ENCODE measurements around the gene KAT7. TPM values are rescaled to one million over a fixed set of nuclear protein-coding genes. Genes with fewer than 3 reads are reported as not detected.
"Not testable (repeated sequence)": the region's sequence is repeated elsewhere in the genome, so short reads cannot be mapped to it uniquely, and the experiment has no call there.

The KAT7 gene
- total RNA-seq, 1 donor from 2014 or later = 95.0 TPM

- Mint-ChIP-seq H3K4me1 (no peaks in the 10 kb centered on the region), H3K9me3 (no peaks in the 10 kb centered on the region), H3K27ac (no peak overlapping the region), H3K4me3 (no peak overlapping the region), H3K27me3 (no peaks in the 10 kb centered on the region), H3K36me3 (ENCODE audit: low read depth) (peaks cover 86% of the 10 kb centered on the region)
- ATAC-seq (ENCODE audit: low read depth) = no peak
- CTCF ChIA-PET = interaction anchor here (0.7 kb wide), 1 partner anchor 1556 kb away, joined by 3 read pairs; no protein-coding TSS in a partner anchor
- no peak for DNase-seq
- no peak for TF ChIP-seq CTCF (IDR thresholded peaks at IDR 0.05)
- intact Hi-C loops (cut with micrococcal nuclease) = no loop called here
- POLR2A ChIA-PET = no interaction called here
Measured at GRCh38 chr17:49821916-49822315, 33.4 kb downstream of the KAT7 start.

DNA sequence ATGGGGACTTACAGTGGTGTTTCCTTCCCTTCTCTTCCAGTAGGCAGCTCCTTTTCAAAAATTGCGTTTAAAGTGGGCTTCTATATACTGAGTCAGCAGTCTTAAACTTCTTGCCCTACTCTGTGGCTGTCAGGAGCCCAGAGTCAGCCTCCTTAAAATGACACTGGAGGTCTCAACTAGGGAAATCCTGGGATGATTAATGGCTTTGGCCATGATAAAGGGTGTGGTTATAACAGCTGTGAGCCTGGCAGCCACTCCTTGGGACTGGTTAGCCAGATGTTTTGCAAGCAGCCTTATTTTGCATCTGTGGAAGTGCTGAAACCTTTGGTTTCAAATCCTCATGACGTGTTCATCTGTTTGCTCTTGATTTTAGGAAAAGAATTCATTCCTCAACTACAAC is 34.3 kb downstream of the KAT7 start:
- CTCF ChIA-PET = no interaction called here
- DNase-seq (no peak), ATAC-seq (ENCODE audit: low read depth) (no peak)
- Mint-ChIP-seq H3K36me3 (ENCODE audit: low read depth) (peaks cover 86% of the 10 kb centered on the region), H3K27ac (no peak overlapping the region), H3K9me3 (no peaks in the 10 kb centered on the region), H3K27me3 (no peaks in the 10 kb centered on the region), H3K4me3 (no peak overlapping the region), H3K4me1 (no peaks in the 10 kb centered on the region)
- no peak for TF ChIP-seq CTCF (IDR thresholded peaks at IDR 0.05)
- intact Hi-C loops (cut with micrococcal nuclease) = no loop called here
- POLR2A ChIA-PET = no interaction called here

- Mint-ChIP-seq H3K4me3 (no peak overlapping the region), H3K27me3 (no peaks in the 10 kb centered on the region), H3K9me3 (no peaks in the 10 kb centered on the region), H3K27ac (no peak overlapping the region), H3K4me1 (no peaks in the 10 kb centered on the region), H3K36me3 (ENCODE audit: low read depth) (peaks cover 86% of the 10 kb centered on the region)
- DNase-seq (no peak), ATAC-seq (ENCODE audit: low read depth) (no peak)
- POLR2A ChIA-PET = no interaction called here
- intact Hi-C loops (cut with micrococcal nuclease) = no loop called here
- CTCF ChIA-PET = interaction anchor here (1.6 kb wide), 1 partner anchor 173 kb away, joined by 4 read pairs; no protein-coding TSS in a partner anchor
- TF ChIP-seq CTCF (IDR thresholded peaks at IDR 0.05) = no peak
Measured at GRCh38 chr17:49823614-49824013, 35.1 kb downstream of the KAT7 start.

DNA sequence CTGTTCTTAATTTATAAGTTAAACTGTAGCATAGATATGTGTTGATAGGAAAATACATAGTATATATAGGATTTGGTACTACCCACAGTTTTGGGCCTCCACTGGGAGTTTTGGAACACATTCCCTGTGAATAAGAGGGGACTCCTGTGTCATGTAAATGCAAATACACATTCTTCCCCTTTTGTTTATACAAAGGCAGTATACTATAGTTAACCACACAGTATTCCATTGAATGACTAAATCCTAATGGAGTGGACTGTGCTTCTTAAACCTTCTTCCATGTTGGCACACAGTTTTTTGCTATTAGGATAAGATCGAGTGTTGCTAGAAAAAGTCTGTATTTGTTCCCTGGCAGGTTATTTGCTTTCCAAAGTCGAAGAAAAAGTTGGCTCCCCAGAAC is 37.2 kb downstream of the KAT7 start:
- no peak for ATAC-seq (ENCODE audit: low read depth)
- TF ChIP-seq CTCF (IDR thresholded peaks at IDR 0.05) = no peak
- H3K9me3 Mint-ChIP-seq = no peaks in the 10 kb centered on the region
- ChIA-PET POLR2A (no interaction called here), CTCF (no interaction called here)
- peaks cover 88% of the 10 kb centered on the region for H3K36me3 Mint-ChIP-seq (ENCODE audit: low read depth)
- no peak overlapping the region for H3K27ac Mint-ChIP-seq
- H3K27me3 Mint-ChIP-seq = no peaks in the 10 kb centered on the region
- no peak overlapping the region for H3K4me3 Mint-ChIP-seq
- intact Hi-C loops (cut with micrococcal nuclease) = no loop called here
- no peak for DNase-seq
- H3K4me1 Mint-ChIP-seq = no peaks in the 10 kb centered on the region

DNA sequence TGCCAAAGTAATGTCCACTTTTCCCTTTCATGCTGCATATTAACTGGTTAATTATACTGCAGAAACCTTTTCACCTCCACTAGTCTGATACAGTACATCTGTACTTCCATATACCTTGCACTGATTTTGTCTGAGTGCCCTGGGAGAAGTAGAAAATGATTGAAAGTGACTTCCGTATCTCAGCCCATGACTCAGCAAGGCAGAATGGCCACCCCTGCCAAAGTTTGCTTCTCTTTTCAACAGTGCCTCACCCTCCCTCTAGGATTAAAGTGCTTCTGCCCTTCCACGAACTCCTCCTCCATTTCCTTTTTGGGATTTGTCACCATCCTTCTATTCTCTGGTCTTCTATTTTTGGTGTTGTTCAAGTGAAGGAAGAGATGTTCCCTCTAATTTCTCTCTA is 39.8 kb downstream of the KAT7 start:
- H3K27ac Mint-ChIP-seq; CTCF ChIA-PET; H3K9me3 Mint-ChIP-seq; H3K4me1 Mint-ChIP-seq; ATAC-seq (ENCODE audit: low read depth); intact Hi-C loops (cut with micrococcal nuclease); H3K27me3 Mint-ChIP-seq; DNase-seq; H3K4me3 Mint-ChIP-seq; POLR2A ChIA-PET: not testable (repeated sequence)
- peaks cover 78% of the 10 kb centered on the region for H3K36me3 Mint-ChIP-seq (ENCODE audit: low read depth)

DNA sequence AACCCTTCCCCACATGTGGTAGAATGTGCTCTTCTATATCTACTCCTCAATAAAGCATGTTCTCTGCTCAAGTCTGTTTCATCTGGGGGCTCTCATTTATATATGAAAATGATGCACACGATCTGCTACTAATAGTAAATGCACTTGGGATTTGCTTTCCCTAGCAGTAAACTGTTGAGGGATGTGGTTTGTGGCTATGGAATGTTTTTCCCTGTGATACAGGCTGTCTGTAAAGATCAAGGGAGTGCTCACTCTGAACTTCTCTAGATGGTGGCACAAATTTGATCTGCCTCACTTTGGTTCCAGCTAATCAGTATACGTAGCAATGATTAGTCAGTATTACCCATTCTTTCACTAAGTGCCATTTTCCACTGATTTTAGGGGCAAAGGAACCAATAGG is 40.5 kb downstream of the KAT7 start:
- H3K9me3 Mint-ChIP-seq = no peaks in the 10 kb centered on the region
- H3K27me3 Mint-ChIP-seq = no peaks in the 10 kb centered on the region
- intact Hi-C loops (cut with micrococcal nuclease) = no loop called here
- H3K27ac Mint-ChIP-seq = no peak overlapping the region
- DNase-seq (no peak), ATAC-seq (ENCODE audit: low read depth) (no peak)
- ChIA-PET POLR2A (no interaction called here), CTCF (no interaction called here)
- H3K4me3 Mint-ChIP-seq = no peak overlapping the region
- H3K36me3 Mint-ChIP-seq (ENCODE audit: low read depth) = peaks cover 79% of the 10 kb centered on the region
- H3K4me1 Mint-ChIP-seq = no peaks in the 10 kb centered on the region
- TF ChIP-seq CTCF (IDR thresholded peaks at IDR 0.05) = no peak
